AG08396 (cell line): ENCODE measurements around the gene CELA2A.
A peak's percentile ranks its signal among the peaks of the same experiment; 100 is the strongest.
"Not testable (repeated sequence)": the region's sequence is repeated elsewhere in the genome, so short reads cannot be mapped to it uniquely, and the experiment has no call there.

ENCODE experiments used
- DNase-seq: peaks from one replicate; pipeline ENCODE4 v3.0.0; 2012; ENCODE audit warnings: low spot score, mixed read lengths

CELA2A gene

GRCh38 chr1:15425521-15425920, 31.0 kb upstream of the CELA2A start:
- no peak for DNase-seq

DNA sequence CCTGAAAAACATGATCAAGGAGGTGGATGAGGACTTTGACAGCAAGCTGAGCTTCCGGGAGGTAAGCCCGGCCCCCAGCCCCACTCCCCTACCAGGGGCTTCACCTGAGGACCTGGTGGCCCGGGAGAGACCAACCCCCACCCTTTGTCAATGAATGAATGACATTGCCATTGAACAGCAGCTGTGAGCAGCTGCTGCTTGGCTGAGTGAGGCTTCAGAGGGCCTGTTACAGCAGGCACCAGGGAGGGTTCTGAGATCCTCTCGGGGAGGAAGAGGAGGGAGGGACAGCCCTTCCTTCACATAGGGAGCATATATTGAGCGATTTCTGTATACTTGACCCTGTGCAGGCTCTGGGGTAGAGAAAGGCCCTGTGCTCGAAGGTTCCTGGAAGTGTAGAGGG, 30.6 kb upstream of the CELA2A start:
- no peak for DNase-seq

DNA sequence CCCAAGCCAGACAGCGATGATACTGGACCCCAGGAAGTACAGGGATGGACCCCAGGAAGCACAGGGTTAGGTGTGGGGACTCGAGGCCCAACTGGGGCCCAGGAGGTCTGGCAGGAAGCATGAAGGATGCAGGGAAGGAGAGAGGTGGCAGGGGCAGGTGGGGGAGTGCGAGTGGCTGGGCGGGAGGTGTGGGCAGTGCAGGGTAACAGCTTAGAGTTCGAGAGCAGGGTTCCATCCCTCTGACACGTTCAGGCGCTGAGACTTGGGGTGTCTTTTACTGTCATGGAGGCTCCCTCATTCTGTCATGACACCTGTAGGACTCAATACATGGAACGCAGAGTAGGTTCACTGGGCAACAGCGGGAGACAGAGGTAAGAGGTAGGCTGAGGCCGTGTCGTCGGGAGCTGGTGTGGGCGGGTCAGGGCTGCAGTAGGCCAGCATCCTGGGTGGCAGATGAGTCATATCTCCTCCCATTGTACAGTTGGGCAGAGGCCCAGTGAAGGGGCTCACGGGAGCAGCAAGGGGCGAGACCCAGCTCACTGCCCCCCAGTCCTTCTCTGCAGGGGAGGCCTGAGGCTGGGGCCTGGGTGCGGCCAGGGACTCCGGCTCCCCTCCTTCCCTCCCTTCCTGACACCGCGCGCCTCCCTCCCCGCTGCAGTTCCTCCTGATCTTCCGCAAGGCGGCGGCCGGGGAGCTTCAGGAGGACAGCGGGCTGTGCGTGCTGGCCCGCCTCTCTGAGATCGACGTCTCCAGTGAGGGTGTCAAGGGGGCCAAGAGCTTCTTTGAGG, 29.8 kb upstream of the CELA2A start:
- DNase-seq, result no peak

DNA sequence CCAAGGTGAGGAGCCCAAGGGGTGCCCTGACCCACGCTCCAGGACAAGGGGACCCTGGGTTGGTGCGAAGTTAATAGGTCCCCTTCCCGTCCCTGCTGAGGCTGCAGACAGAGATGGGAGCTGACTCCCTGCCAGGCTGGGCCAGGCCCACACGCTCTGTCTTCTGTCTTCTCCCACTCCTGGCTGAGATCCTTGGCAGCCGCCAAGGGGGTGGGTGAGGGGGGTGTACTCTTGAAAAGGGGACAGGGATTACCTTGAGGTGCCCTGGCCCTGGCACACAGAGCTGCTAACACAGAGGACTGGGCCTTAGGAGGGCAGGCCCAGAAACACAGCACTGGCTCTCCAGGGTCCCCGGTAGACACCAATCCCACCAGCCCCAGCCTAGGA, 29.3 kb upstream of the CELA2A start:
- DNase-seq, result no peak

GRCh38 chr1:15428252-15428651, 28.3 kb upstream of the CELA2A start:
- not testable (repeated sequence) for DNase-seq

- no peak for DNase-seq
These were observed 27.6 kb upstream of the CELA2A start for GRCh38 chr1:15428815-15429435.

DNA sequence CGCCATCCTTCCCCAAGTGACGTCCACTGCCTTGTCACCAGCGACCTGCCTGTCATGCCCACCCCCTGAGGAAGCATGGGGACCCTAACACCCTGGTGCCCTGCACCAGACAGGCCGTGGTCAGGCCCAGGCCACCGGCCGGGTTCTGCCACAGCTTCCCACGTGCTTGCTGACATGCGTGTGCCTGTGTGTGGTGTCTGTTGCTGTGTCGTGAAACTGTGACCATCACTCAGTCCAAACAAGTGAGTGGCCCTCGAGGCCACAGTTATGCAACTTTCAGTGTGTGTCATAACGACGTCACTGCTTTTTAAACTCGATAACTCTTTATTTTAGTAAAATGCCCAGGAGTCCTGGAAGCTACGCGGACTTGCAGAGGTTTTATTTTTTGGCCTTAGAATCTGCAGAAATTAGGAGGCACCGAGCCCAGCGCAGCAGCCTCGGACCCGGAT, 26.8 kb upstream of the CELA2A start:
- DNase-seq, result peak; percentile 65

GRCh38 chr1:15430787-15431570, 25.6 kb upstream of the CELA2A start:
- peak; percentile 86 for DNase-seq

GRCh38 chr1:15431571-15431948, 25.0 kb upstream of the CELA2A start:
- DNase-seq, result no peak

- DNase-seq, result no peak
These were observed 24.2 kb upstream of the CELA2A start for GRCh38 chr1:15432324-15432723.

GRCh38 chr1:15433471-15433870, 23.1 kb upstream of the CELA2A start:
- no peak for DNase-seq

- DNase-seq, result not testable (repeated sequence)
These were observed 21.8 kb upstream of the CELA2A start for GRCh38 chr1:15434739-15435138.

DNA sequence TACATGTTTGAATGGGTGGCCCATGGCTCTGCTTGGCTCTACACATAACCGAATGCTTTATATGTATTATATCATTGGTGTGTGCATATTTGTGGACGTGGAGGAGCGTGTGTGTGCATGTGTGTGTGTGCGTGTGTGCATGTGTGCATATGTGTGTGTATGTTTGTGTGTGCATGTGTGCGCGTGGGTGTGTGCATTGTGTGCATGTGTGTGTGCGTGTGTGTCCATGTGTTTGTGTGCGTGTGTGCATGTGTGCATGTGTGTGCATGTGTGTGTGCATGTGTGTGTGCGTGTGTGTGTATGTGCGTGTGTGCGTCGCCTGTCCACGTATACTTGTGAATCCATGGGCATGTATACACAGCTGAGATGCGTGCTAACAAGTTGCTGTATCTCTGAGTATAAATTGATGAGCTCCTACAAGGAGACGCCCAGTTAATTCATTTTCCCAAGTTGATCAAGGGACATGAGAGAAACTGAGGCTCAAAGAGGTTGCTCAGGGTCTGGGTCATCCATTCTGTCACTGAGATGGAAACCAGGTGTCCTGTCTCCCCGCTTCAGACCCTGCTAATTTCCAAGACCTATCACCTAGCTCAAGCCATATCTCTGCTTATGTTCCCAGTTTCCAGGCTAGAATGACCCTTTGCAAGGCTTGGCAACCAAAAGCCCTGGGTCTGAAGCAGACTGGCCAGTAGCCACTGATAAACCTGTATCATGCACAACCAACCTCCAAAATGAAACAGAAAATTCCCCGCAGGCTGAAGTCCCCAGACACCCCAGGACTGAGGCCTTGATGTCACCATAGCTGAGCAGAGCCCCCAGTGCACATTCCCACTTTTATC, 21.1 kb upstream of the CELA2A start:
- no peak for DNase-seq

DNA sequence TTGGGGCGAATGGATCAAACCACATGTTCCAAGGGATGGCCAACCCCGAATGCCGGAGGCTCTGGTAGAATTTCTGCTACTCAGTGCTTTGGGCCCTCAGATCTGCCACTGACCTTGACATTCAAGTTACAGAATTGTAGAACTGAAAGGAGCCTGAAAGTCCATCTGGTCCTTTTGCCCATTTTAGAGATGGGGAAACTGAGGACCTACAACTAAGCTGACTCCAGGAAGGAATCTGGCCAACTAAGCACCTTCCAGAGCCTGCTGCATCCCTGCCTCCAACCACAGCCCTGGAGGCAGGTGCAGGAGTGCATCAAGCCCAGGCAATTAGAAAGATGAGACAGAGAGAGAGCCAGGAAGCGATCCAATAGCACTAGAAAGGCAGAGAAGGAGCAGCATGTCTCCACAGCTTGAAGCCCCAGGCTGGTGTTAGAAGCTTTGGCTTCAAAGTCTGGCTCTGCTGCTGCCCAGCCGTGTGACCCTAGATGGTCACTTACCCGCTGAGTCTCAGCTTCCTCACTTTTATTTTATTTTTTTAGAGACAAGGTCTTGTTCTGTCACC, 19.6 kb upstream of the CELA2A start:
- no peak for DNase-seq

GRCh38 chr1:15439325-15439724, 17.2 kb upstream of the CELA2A start:
- no peak for DNase-seq

GRCh38 chr1:15440357-15440756, 16.2 kb upstream of the CELA2A start:
- no peak for DNase-seq

DNA sequence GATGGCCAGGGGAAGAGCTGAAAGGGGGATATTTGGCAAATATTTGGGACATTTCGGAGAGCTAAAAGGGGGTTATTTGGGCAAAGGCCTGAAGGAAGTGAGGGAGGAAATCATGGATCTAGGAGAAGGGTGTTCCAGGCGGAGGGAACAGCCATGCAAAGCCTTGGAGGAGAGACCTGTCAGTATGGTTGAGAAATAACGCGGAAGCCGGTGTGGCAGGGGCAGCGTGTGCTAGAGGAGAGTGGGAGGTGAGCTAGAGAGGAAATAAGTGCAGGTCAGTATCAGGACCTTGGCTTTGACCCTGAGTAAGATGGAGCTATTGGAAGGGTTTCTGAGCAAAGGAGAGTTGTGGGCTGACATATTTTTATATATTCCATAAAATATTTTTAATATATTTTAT, 15.3 kb upstream of the CELA2A start:
- DNase-seq, result no peak

GRCh38 chr1:15442119-15442518, 14.4 kb upstream of the CELA2A start:
- DNase-seq, result no peak

GRCh38 chr1:15442759-15443158, 13.8 kb upstream of the CELA2A start:
- DNase-seq, result no peak

- DNase-seq, result no peak
These were observed 13.3 kb upstream of the CELA2A start for GRCh38 chr1:15443281-15443680.

DNA sequence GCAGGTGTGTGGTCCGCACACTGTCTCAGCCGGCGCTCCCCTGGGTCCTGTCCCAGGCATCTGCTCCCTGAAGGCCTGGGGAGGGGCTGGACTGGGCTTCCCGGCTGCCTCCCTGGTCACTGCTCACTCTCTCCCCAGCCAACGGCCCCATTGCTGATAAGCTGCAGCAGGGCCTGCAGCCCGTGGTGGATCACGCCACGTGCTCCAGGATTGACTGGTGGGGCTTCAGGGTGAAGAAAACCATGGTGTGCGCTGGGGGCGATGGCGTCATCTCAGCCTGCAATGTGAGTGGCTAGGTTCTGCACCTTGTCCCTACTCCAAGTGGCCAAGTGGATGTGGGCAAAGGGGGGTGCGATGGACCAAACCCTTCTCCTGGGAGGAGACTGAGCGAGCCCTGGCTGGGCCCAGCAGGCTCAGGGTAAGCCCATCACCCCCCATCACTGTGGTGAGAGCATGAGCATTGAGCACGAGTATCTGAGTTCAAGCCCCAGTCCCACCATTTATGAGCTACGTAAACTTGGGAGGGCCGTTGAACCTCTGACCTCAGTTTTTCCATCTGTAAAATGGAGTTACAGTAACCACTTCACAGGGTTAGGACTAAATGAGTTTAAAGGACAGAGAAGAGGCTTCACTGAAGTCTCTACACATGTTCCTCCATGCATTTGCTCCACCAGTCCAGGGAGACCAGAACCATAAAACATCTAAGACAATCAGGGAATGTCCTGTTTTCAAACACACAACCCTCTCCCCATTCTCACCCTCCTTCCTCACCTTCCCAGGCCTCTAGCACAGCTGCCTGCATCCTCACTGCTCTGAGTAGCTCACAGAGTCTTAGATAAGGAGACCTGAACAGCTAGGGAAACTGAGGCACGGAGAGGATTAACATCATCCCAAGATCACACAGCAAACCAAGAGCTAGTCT, 11.8 kb upstream of the CELA2A start:
- DNase-seq, result no peak
